Hematopoietic multipotent progenitor cell treated with erythropoietin and hydrocortisone succinate and interleukin-3 and kit ligand, for 4 days (in vitro differentiated cells): ENCODE data around the gene DCC.

Source experiments
- DNase-seq: peaks from one replicate; pipeline ENCODE4 v3.0.0-alpha.2; 2015

The DCC gene

GRCh38 chr18:52607985-52608384, 268.0 kb downstream of the DCC start:
- DNase-seq, result no peak

GRCh38 chr18:52610451-52611115, 270.6 kb downstream of the DCC start:
- DNase-seq, result no peak

- no peak for DNase-seq
Observed at GRCh38 chr18:52612406-52612805, 272.4 kb downstream of the DCC start.

GRCh38 chr18:52615321-52615720, 275.3 kb downstream of the DCC start:
- no peak for DNase-seq

- DNase-seq, result no peak
Observed at GRCh38 chr18:52615943-52616342, 275.9 kb downstream of the DCC start.

- no peak for DNase-seq
Observed at GRCh38 chr18:52617931-52618330, 277.9 kb downstream of the DCC start.

- DNase-seq, result no peak
Observed at GRCh38 chr18:52620926-52621439, 281.0 kb downstream of the DCC start.

- no peak for DNase-seq
Observed at GRCh38 chr18:52624702-52625101, 284.7 kb downstream of the DCC start.

- DNase-seq, result peak; percentile 0
Observed at GRCh38 chr18:52636536-52636935, 296.5 kb downstream of the DCC start.

- DNase-seq, result no peak
Observed at GRCh38 chr18:52648201-52648600, 308.2 kb downstream of the DCC start.

- DNase-seq, result no peak
Observed at GRCh38 chr18:52652391-52652790, 312.4 kb downstream of the DCC start.

GRCh38 chr18:52657043-52657805, 317.2 kb downstream of the DCC start:
- DNase-seq, result no peak

GRCh38 chr18:52667463-52668065, 327.6 kb downstream of the DCC start:
- DNase-seq, result no peak

GRCh38 chr18:52670896-52671295, 330.9 kb downstream of the DCC start:
- DNase-seq, result peak; percentile 13

- no peak for DNase-seq
Observed at GRCh38 chr18:52678034-52678433, 338.0 kb downstream of the DCC start.

- no peak for DNase-seq
Observed at GRCh38 chr18:52678551-52678950, 338.6 kb downstream of the DCC start.

- no peak for DNase-seq
Observed at GRCh38 chr18:52679354-52679753, 339.4 kb downstream of the DCC start.

- DNase-seq, result no peak
Observed at GRCh38 chr18:52682260-52682659, 342.3 kb downstream of the DCC start.

GRCh38 chr18:52685316-52685715, 345.3 kb downstream of the DCC start:
- DNase-seq, result no peak

GRCh38 chr18:52691841-52692240, 351.8 kb downstream of the DCC start:
- DNase-seq, result no peak

GRCh38 chr18:52694804-52695203, 354.8 kb downstream of the DCC start:
- DNase-seq, result peak; percentile 31

- no peak for DNase-seq
Observed at GRCh38 chr18:52700116-52700515, 360.1 kb downstream of the DCC start.

- no peak for DNase-seq
Observed at GRCh38 chr18:52700816-52701215, 360.8 kb downstream of the DCC start.
